GM18505 (cell line): ENCODE data around the gene ZNF326.
"Not testable (repeated sequence)": the region's sequence is repeated elsewhere in the genome, so short reads cannot be mapped to it uniquely, and the experiment has no call there.

Source experiments
- ATAC-seq: cut with Tn5 transposase; IDR thresholded peaks from one replicate; pipeline ENCODE4 v1.9.1; 2021; ENCODE audit not compliant: unreplicated experiment
- POLR2A ChIP-seq: IDR thresholded peaks from 4 replicates; pipeline ENCODE4 v1.6.1; 2011; ENCODE audit warnings: borderline replicate concordance; ENCODE audit not compliant: insufficient read depth, insufficient read length; ENCODE audit errors: extremely low read depth

ZNF326 gene

GRCh38 chr1:90044346-90044745 is 49.4 kb downstream of the ZNF326 start:
- no peak for TF ChIP-seq POLR2A
- no peak for ATAC-seq

DNA sequence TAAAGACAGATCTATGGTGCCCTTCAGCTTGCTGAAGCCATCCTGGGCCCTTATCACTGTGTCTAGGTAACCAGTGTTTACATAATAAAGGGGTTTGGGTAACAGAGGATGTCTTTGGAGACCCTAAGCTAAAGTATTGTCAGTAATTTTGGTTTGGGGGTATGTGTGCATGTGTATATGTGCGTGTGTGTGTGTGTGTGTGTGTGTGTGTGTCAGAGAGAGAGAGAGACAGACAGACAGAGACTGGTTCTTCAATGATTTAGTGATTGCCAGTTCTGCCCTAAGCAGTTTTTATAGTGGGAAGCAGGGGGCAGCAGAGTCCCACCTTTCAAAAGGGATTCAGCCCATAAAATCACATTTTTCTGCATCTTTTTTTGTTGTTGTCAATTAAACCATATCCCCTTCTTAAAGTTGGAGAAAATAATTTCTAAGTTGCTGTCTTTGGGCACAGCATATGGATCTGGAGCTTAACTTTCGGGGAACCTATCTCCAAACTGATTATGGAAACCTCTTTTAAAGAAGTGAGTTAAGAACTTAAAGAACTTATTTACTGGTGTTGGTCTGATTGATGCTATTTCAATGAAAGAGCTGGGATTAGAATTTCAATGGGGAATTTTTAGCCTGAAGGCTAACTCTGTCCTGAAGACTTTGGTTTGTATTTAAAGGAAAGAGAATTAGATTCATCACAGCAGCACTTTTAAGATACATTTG is 51.1 kb downstream of the ZNF326 start:
- ATAC-seq = no peak
- TF ChIP-seq POLR2A = no peak

- TF ChIP-seq POLR2A = no peak
Measured at GRCh38 chr1:90046635-90047034, 51.7 kb downstream of the ZNF326 start.

DNA sequence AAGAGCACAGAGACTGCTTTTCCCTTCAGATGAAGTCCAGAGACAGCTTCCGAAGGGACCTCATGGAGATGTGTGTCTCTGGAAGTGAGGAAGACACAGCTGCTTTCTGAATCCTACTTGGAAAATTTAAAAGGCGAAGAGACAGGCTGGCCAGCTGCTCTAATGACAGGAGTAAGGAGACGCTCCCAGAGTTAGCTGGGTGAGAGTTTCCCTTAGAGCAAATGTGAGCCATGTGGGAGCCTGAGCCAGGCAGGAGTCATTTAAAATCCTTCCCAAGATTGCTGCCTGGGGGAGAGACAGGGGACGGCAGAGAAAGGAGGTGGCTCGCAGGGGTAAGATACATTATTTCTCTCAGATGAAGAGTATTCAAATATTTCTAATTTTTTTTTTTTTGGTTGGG is 53.1 kb downstream of the ZNF326 start:
- no peak for ATAC-seq
- TF ChIP-seq POLR2A = no peak

More at GRCh38 chr1:90046635-90047034, 51.7 kb downstream of the ZNF326 start:
- no peak for ATAC-seq

DNA sequence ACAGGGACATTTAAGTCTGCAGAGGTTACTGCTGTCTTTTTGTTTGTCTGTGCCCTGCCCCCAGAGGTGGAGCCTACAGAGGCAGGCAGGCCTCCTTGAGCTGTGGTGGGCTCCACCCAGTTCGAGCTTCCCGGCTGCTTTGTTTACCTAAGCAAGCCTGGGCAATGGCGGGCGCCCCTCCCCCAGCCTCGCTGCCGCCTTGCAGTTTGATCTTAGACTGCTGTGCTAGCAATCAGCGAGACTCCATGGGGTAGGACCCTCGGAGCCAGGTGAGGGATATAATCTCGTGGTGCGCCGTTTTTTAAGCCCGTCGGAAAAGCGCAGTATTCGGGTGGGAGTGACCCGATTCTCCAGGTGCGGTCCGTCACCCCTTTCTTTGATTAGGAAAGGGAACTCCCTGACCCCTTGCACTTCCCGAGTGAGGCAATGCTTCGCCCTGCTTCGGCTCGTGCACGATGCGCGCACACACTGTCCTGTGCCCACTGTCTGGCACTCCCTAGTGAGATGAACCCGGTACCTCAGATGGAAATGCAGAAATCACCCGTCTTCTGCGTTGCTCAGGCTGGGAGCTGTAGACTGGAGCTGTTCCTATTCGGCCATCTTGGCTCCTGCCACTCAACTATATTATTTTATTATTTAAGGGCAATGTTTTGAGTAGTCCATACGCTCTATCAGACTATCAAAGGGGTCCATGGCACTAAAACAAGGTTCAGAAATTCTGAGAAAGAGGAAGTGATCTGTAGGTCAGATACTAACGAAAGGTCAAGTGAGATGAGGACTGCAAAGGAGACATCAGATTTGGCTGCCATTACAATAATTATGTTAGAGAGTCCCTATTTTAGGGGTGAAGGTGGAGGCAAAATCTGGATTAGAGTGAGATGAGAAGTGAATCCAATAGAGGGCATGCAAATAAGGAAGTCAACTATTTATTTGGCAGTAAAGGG is 68.1 kb downstream of the ZNF326 start:
- ATAC-seq = not testable (repeated sequence)

DNA sequence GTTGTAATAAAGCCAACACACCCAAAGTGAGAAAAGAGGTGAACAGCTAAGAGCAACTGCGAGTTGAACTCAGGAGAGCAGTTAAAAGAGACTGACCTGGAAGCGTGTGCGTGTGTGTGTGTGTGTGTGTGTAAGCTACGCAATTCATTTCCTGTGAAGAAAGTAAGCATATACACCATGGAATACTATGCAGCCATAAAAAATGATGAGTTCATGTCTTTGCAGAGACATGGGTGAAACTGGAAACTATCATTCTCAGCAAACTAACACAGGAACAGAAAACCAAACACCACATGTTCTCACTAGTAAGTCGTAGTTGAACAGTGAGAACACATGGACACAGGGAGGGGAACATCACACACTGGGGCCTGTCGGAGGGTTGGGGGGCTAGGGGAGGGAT is 69.2 kb downstream of the ZNF326 start:
- ATAC-seq = not testable (repeated sequence)

- no peak for TF ChIP-seq POLR2A
- ATAC-seq = no peak
Measured at GRCh38 chr1:90067194-90067931, 72.5 kb downstream of the ZNF326 start.

DNA sequence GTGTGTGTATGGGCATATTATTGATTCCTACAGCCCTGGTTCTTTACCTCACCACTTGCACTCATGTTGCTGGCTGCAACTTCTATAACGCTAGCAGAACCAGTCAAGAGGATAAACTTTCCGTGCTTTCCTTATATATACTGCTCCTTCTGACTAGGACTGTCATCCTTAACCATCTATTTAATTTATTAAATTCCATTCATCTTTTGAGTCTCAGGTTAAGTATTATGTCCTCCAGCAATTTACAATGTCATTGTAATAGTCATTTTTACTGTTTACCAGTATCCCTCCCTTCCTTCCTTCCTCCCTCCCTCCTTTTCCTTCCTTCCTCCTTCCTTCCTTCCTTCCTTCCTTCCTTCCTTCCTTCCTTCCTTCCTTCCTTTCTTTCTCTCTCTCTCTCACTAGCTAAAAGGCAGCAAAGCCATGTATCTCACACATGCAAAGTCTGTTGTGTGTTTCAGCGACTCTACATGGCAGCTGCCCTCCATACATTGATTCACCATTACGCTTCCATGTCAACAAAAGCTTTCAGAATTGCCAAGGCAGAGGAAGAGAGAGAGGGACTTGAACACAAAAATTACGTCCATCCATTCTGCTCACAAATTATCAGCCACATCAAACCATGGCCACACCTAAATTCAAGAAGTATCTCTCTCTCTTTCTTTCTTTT is 73.8 kb downstream of the ZNF326 start:
- no peak for TF ChIP-seq POLR2A
- ATAC-seq = no peak

DNA sequence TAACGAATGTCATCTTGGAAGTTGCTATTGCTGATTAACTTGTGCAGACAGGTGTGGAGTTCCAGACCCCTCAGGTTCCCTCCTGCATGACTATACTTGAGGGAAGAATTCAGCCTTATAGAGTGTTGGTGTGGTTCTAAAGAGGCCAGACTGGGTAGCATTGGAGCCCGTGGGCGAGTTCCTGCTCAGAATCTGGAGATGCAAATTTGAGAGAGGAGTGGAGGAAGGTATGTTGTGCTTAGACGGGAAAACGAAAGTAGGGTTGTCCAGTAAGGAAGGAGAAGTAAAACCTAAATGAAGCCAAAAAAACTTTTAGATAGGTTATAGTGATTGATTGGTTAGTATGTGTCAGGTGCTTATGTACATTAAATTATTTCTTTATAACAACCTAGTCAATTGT is 79.2 kb downstream of the ZNF326 start:
- ATAC-seq = no peak
- no peak for TF ChIP-seq POLR2A

DNA sequence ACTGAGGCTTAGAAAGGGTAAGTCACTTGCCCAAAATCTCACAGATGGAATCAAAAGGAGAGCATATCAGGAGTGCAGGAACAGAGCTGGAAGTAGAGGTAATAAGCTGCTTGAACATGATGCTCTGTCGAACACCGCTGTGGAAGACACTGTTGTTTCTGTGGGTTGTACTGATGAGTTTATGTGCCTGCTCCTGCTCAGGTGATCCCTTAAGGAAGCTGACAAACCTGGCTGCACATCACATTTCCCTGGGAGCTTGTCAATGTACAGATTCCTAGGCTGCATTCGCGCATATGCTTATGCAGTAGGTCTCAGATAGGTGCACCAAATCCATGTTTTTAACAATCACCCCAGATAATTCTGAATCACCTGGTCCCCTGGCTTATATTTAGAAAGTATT is 79.7 kb downstream of the ZNF326 start:
- ATAC-seq = no peak
- no peak for TF ChIP-seq POLR2A

- no peak for TF ChIP-seq POLR2A
Measured at GRCh38 chr1:90074970-90075391, 80.1 kb downstream of the ZNF326 start.

DNA sequence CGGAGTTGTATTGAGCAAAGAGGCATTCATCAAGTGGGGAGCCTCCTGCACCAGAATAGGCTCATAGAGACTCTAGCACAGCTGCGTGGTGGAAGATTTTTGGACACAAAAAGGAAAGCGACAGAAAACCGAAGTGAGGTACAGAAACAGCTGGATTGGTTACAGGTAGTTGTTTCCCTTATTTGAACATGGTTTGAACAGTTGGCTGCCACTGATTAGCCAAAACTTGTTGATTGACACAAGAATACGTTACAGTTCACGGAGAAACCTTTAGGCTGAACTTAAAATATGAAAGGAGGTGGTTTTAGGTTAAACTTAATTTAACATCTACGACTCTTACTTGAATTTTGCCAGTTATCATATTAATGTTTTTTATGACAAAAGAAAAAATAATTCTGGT is 89.1 kb downstream of the ZNF326 start:
- TF ChIP-seq POLR2A = no peak
- no peak for ATAC-seq

More at GRCh38 chr1:90074970-90075391, 80.1 kb downstream of the ZNF326 start:
- no peak for ATAC-seq
